ENCODE data around the gene TRIM28. TPM values are rescaled to one million over a fixed set of nuclear protein-coding genes. Genes with fewer than 3 reads are reported as not detected.
"Not testable (repeated sequence)": the region's sequence is repeated elsewhere in the genome, so short reads cannot be mapped to it uniquely, and the experiment has no call there.

Gene TRIM28
- total RNA-seq = 286 TPM

DNA sequence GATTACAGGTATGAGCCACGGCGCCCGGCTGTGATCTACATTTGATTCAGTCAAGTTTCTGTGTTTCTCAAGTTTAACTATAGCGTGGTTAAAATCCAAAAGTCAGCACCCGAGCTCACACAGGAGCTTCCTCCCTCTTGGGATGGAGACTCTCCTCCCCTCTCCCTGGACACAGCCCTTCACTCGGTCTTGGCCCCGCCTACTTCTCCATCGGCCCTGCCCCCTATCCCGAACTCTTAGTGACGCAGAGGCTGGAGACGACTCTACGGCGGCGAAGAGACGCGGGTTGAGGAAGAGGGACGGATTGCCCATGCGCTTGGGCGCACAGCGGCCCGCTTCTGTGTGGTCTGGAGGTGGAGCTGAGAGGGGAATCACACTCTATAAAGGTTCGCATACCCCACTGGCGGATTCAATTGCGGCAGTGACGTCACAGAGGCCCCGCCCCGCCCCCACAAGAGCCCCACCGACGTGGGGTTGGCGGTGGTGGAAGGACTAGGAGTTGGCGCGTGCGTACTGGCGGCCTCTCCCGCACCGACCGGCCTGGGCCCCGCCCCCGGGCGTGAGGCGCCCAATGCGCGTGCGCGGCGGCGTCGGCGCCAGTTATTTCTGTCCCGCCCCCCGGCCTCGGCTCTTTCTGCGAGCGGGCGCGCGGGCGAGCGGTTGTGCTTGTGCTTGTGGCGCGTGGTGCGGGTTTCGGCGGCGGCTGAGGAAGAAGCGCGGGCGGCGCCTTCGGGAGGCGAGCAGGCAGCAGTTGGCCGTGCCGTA, at the start of gene TRIM28:
Gene TRIM28, plus strand, starts transcription at position 239 of the 765 bp plus-strand sequence. CDS start 694 bp downstream, outside the sequence.
- peak; percentile 99 for DNase-seq (ENCODE audit: low spot score)

- DNase-seq (ENCODE audit: low spot score) = no peak
Observed at GRCh38 chr19:58497634-58498170, 46.2 kb upstream of the TRIM28 start.

GRCh38 chr19:58498316-58499020, 45.4 kb upstream of the TRIM28 start:
- no peak for DNase-seq (ENCODE audit: low spot score)

GRCh38 chr19:58499021-58499927, 44.6 kb upstream of the TRIM28 start:
- peak; percentile 99 for DNase-seq (ENCODE audit: low spot score)

GRCh38 chr19:58500242-58500641, 43.6 kb upstream of the TRIM28 start:
- DNase-seq (ENCODE audit: low spot score) = no peak

DNA sequence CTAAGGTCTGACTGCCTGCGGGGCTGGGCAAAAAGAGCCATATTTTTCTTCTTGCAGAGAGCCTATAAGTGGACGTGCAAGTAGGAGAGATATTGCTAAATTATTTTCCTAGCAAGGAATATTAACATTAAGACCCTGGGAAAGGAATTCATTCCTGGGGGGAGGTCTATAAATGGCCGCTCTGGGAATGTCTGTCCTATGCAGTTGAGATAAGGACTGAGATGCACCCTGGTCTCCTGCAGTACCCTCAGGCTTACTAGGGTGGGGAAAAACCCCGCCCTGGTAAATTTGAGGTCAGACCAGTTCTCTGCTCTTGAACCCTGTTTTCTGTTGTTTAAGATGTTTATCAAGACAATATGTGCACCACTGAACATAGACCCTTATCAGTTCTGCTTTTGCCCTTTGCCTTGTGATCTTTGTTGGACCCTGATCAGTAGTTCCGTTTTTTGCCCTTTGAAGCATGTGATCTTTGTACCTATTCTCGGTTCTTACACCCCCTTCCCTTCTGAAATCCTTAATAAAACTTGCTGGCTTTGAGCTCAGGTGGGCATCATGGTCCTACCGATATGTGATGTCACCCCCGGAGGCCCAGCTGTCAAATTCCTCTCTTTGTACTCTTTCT, 36.2 kb upstream of the TRIM28 start:
- DNase-seq (ENCODE audit: low spot score) = not testable (repeated sequence)

- no peak for DNase-seq (ENCODE audit: low spot score)
Observed at GRCh38 chr19:58509731-58510083, 34.2 kb upstream of the TRIM28 start.

- no peak for DNase-seq (ENCODE audit: low spot score)
Observed at GRCh38 chr19:58510084-58510862, 33.6 kb upstream of the TRIM28 start.

- peak; percentile 61 for DNase-seq (ENCODE audit: low spot score)
Observed at GRCh38 chr19:58511353-58512208, 32.3 kb upstream of the TRIM28 start, which contains the start of gene SLC27A5. SLC27A5 (minus strand) TSS chr19:58511992; CDS start chr19:58511955, 37 bp downstream.

DNA sequence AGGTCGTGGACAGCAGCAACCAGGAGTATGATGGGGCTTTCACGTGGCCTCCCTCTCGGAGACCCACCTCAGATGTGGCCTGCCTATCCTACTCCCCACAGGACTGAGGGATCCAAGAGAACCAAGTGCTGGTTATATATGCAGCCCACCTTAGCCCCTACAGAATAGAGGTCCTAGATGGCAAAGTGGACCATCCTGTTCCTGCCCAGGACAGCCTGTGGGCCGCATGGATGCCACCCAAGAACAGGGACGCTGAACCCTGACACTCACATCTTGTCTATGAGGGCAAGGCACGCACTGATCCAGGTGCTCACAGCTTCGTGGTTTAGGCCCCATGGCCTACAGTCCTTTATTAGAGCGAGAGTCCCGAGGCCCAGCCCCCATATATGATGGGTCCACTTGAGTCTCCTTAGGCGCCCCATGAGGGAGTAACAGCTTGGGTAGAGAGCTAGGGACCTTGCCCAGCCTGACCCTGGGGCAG, 30.6 kb upstream of the TRIM28 start:
- DNase-seq (ENCODE audit: low spot score) = no peak

DNA sequence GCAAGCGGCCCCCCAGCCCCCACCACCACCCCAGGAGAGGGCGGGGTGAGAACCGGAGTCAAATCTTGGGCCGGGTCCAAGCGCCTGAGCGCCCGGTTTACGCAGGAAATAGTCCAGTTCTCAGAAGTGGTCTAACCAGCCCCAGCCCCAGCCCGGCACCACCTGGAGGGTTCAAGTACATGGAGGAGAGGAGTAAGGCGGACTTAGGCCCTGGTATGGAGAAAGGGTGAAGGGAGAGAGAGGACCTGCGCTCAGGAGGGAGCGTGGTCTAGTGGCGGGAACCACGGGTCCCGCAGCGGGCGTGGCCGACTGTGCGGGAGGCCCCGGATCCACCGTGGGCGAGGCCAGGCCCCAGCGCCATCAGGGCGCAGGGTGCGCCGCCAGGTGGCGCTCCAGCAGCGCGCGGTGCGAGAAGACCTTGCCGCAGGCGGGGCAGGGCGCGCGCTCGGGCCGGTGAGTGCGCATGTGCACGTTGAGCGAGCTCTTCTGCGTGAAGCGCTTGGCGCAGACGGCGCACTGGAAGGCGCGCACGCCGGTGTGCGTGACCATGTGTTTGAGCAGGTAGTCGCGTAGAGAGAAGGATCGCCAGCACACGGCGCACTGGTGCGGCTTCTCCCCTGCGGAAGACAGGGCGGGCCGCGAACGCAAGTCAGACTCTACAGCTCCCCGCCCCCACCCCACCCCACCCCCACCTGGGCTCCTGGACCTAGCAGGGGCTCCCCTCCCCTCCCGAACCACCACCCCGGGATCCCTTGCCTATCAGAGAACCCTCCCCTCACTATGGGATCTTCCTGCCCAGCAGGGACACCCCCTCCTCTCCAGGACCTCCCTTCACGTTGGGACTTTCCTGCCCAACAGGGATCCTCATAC, 29.9 kb upstream of the TRIM28 start:
- peak; percentile 92 for DNase-seq (ENCODE audit: low spot score)

- no peak for DNase-seq (ENCODE audit: low spot score)
Observed at GRCh38 chr19:58514564-58515022, 29.3 kb upstream of the TRIM28 start.

DNA sequence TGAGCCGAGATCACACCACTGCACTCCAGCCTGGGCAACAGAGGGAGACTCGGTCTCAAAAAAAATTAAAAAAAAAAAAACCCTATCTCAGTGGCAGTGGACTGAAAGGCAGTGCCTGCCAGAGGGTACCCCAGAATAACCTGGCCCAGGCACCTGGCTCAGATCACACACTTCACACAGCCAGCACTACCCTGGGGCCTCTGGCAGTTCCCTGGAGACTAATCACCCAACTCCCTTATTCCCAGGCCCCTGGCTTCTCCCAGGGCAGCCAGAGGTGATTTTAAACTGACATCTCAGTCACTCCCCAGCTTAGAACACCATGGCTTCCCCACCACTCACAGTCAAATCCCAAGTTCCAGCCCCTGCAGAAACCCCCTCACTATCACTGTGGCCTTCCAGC, 28.6 kb upstream of the TRIM28 start:
- no peak for DNase-seq (ENCODE audit: low spot score)

DNA sequence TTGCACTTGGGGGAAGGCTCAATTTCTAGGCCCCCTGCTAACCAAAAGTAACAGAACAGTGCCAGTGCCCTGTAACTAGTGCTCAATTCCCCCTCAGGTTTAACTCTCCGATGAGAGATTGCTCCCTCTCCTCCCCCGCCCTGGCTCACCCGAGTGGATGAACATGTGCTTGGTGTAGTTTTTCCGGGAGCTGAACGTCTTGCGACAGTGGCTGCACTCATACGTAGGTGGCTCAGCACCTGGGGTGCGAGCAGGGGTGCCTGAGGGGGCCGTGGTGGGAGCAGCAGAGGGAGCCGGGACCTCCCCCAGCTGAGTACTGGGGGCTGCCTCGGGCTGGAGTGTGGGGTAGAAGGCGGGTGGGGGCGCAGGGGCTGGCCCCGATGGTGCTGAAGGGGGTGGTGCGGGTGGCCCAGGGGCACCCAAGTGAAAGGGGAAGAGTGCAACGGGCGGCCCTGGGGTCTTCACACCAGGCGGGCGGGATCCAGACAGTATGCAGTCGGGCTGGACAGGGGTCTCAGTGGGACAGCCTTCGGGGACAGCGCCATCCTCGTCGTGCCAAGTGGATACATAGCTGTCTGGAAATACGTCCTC, 27.5 kb upstream of the TRIM28 start:
- no peak for DNase-seq (ENCODE audit: low spot score)

DNA sequence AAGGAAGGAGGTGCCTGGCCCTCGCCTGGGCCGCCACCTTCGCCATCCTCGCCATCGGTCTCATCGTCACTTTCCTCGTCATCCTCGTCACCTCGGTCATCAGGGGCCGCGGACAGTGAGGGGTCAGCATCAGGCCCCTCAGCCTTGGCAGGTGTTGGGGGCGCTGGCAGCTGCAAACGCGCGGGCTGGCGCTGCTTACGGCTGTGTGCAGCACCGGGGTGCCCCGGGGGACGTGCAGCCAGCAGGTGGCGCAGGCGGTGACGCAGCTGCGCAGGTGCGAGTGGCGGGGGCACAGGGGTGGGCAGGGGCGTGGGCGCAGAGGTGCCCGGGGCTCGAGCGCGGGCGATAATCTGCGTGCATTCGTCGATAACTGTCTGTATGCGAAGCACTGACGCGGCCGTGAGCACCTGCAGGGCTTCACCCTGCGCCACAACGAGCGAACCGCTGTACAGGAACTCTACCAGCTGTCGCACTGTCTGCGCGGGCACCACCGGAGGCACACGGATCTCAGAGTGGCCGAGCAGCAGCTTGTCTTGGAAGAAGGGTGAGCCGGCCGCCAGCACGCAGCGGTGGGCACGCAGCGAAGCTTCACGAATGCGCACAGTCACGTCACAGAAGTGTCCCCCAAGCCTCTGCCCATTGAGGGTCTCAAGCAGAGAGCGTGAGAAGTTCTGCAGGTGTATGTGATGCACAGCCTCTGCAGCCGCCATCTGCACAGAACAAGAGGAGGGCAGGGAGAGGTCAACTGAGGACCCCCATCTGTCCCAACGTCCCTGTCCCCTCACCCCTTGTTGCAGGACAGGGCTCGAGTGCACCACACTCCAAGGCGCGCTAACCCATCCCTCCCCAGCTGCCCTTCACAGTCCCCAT, 26.7 kb upstream of the TRIM28 start:
- DNase-seq (ENCODE audit: low spot score) = no peak

DNA sequence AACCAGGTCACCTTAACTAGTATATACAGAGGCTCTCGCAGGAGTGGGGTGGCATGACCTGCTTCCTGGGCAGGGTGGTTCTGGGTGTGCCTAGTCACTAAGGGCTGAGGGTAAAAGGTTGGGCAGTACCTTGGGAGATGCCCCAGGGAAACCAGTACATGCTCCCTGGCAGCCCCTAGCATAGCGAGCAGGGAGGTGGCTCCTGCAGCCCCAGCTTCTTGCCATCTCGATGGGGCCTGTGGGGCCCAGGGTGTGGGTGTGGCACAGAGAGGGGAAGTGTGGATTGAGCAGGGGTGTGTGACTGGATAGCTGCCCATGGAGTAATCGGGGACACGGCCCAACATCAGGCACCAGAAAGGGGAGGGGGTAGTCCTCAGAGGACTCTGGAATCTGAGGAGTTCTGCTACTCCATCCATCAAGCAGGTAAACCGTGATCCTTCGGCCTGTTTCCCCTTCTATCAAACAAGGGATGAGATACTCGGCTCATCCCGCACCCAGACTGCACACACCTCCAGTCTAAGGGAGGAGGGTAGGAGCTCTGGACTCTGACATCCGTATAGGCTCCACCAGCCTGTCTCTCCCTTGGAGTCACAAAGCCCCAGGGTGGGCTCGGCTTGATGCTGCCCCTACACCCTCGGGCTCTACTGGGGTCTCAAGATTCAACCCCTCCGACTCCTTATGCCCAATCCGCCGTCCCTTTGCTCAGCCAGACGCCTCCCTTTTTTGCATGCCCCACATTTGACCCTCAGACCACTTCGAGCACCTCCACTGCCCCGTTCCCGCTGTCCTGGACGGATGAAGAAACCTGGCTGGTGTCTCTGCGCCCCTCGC, 25.4 kb upstream of the TRIM28 start:
- DNase-seq (ENCODE audit: low spot score) = no peak

All from mucosa of gallbladder (tissue), 1 donor.